ENCODE measurements around the gene SCN3A. TPM values are rescaled to one million over a fixed set of nuclear protein-coding genes. Genes with fewer than 3 reads are reported as not detected.
A peak's percentile ranks its signal among the peaks of the same experiment; 100 is the strongest.

SCN3A gene
- total and polyA plus RNA-seq, 11 donors: 0.39 to 2.7 (median 1.1) TPM

- H3K27ac ChIP-seq: no peak overlapping the region
- intact Hi-C loops (cut with DNase I): no loop called here
- H3K4me3 ChIP-seq: no peak overlapping the region
- WGBS, 4 donors: 74 to 89% (median 85%) methylated on average over 5 of the region's 5 CpGs
- TF ChIP-seq CTCF (IDR thresholded peaks at IDR 0.05): no peak
- no peak for TF ChIP-seq POLR2A (IDR thresholded peaks at IDR 0.05)
- DNase-seq (no peak), ATAC-seq (no peak)
- H3K9me3 ChIP-seq: no peaks in the 10 kb centered on the region
- no peaks in the 10 kb centered on the region for H3K4me1 ChIP-seq
- H3K36me3 ChIP-seq: no peaks in the 10 kb centered on the region
- H3K27me3 ChIP-seq: no peaks in the 10 kb centered on the region
These were observed 54.4 kb downstream of the SCN3A start for GRCh38 chr2:165149439-165149838.

DNA sequence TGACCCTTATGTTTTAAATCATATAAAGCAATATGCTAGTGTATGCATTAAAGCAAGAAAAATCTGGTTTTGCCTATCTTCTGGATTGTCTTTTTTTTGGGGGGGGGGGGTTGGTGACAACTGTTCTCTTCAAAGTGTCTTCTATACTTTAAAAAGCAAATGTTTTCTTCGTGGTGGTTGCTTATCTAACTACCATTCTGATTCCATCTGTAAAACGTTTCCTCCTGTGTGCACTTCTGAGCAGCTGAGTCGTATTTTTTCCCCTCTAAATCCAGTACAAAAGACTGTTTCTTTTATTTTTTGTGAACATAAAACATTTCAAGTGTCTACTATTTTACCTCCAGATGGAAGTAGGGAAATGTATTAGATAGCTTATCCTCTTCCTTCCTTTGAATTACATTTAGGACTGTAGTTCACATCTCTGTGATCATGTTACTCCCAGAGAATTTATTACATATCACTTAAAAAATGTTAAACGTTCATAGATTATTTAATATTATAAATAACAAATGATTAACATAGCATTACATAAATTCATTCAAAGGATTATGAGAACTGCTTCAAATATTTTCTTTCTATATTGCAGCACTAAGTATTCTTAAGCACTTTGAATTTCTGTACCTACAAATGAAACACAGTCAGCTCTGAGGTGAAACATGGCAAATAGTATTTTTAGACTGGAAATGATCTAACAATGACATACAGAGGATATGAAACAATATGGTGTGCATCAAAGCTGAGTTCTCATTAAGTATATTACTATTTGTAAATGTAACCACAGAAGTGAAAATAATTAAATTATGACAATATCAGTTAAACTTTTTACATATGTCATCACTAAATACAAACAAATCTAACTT lies 56.4 kb downstream of the SCN3A start:
- 20 to 25% (median 22%) methylated on average over 4 of the region's 4 CpGs for WGBS, 4 donors
- no peaks in the 10 kb centered on the region for H3K36me3 ChIP-seq

GRCh38 chr2:165144315-165144714 lies 59.5 kb downstream of the SCN3A start:
- H3K36me3 ChIP-seq: no peaks in the 10 kb centered on the region
- H3K27me3 ChIP-seq: no peaks in the 10 kb centered on the region
- no peaks in the 10 kb centered on the region for H3K4me1 ChIP-seq
- no peak for DNase-seq
- H3K27ac ChIP-seq: no peak overlapping the region
- WGBS, 4 donors: 93 to 98% (median 96%) methylated on average over 1 of the region's 1 CpG
- H3K9me3 ChIP-seq: no peaks in the 10 kb centered on the region
- intact Hi-C loops (cut with DNase I): no loop called here
- TF ChIP-seq POLR2A (IDR thresholded peaks at IDR 0.05) (no peak), CTCF (IDR thresholded peaks at IDR 0.05) (no peak)
- no peak overlapping the region for H3K4me3 ChIP-seq
- no peak for ATAC-seq

More for the DNA sequence above, 56.4 kb downstream of the SCN3A start:
- Histone ChIP-seq H3K27me3 (no peaks in the 10 kb centered on the region), H3K4me1 (no peaks in the 10 kb centered on the region), H3K4me3 (no peak overlapping the region), H3K9me3 (no peaks in the 10 kb centered on the region), H3K27ac (no peak overlapping the region)
- no peak for DNase-seq
- no peak for TF ChIP-seq POLR2A (IDR thresholded peaks at IDR 0.05)
- no peak for TF ChIP-seq CTCF (IDR thresholded peaks at IDR 0.05)
- ATAC-seq: no peak
- intact Hi-C loops (cut with DNase I): no loop called here

GRCh38 chr2:165141601-165142354 lies 62.1 kb downstream of the SCN3A start:
- no peaks in the 10 kb centered on the region for H3K9me3 ChIP-seq
- intact Hi-C loops (cut with DNase I): no loop called here
- ATAC-seq (no peak), DNase-seq (no peak)
- TF ChIP-seq POLR2A (IDR thresholded peaks at IDR 0.05) (no peak), CTCF (IDR thresholded peaks at IDR 0.05) (peak in 2 of 12 donors; percentile 7 to 10)
- no peak overlapping the region for H3K4me3 ChIP-seq
- WGBS, 4 donors: 70 to 85% (median 82%) methylated on average over 1 of the region's 1 CpG
- no peaks in the 10 kb centered on the region for H3K27me3 ChIP-seq
- no peak overlapping the region for H3K27ac ChIP-seq
- no peaks in the 10 kb centered on the region for H3K36me3 ChIP-seq
- no peaks in the 10 kb centered on the region for H3K4me1 ChIP-seq
